Calu3 (cell line): Measurements from ENCODE around the gene MRPL20. TPM values are rescaled to one million over a fixed set of nuclear protein-coding genes. Genes with fewer than 3 reads are reported as not detected.

Source experiments
- BruUV-seq: library from RNA; stranded (reverse); fragments of 400-500 nt; replicated peaks from 2 replicates; lab custom pipeline; 2021; lab: Mats Ljungman, UMichigan
- CTCF ChIA-PET: fragments of 300-600 bp; sonication (Branson Sonifier 250); formaldehyde crosslinking; loops from one replicate; lab custom pipeline; 2022; ENCODE audit warnings: antibody characterized with exemption; lab: Charles Lee
- DNase-seq: peaks from one replicate; pipeline ENCODE4 v3.0.0; 2022
- H3K27ac Mint-ChIP-seq: one replicate; pipeline ENCODE4 v1.8.0; 2022; ENCODE audit warnings: mixed read lengths; ENCODE audit not compliant: unreplicated experiment
- H3K27me3 Mint-ChIP-seq: one replicate; pipeline ENCODE4 v1.8.0; 2022; ENCODE audit warnings: mixed read lengths; ENCODE audit not compliant: unreplicated experiment
- H3K36me3 Mint-ChIP-seq: one replicate; pipeline ENCODE4 v1.8.0; 2022; ENCODE audit warnings: mild to moderate bottlenecking, moderate library complexity, mixed read lengths; ENCODE audit not compliant: insufficient read depth, unreplicated experiment
- H3K4me1 Mint-ChIP-seq: one replicate; pipeline ENCODE4 v1.8.0; 2022; ENCODE audit warnings: mild to moderate bottlenecking, low read depth, mixed read lengths; ENCODE audit not compliant: unreplicated experiment
- H3K4me3 Mint-ChIP-seq: one replicate; pipeline ENCODE4 v1.8.0; 2022; ENCODE audit warnings: mild to moderate bottlenecking, low read depth, moderate library complexity, mixed read lengths; ENCODE audit not compliant: unreplicated experiment
- H3K9me3 Mint-ChIP-seq: one replicate; pipeline ENCODE4 v1.8.0; 2022; ENCODE audit warnings: low read depth, mixed read lengths; ENCODE audit not compliant: unreplicated experiment
- intact Hi-C: fragments of 100-400 bp; cut with micrococcal nuclease; formaldehyde crosslinking; loops from one replicate; pipeline ENCODE4 v1.10.0; 2022; ENCODE audit not compliant: unreplicated experiment
- total RNA-seq: library from RNA; stranded (reverse); gene quantifications from 2 replicates; pipeline ENCODE4 v1.2.3, GENCODE V29; 2022
- TF ChIP-seq, protein P1 (sequence below): fragments of 200-600 bp; IDR thresholded peaks from one replicate; pipeline ENCODE4 v1.8.0; 2022; ENCODE audit warnings: antibody characterized with exemption; ENCODE audit not compliant: unreplicated experiment

MRPL20 gene
- total RNA-seq, 1 experiment from 2014 or later = 81.2 TPM

DNA sequence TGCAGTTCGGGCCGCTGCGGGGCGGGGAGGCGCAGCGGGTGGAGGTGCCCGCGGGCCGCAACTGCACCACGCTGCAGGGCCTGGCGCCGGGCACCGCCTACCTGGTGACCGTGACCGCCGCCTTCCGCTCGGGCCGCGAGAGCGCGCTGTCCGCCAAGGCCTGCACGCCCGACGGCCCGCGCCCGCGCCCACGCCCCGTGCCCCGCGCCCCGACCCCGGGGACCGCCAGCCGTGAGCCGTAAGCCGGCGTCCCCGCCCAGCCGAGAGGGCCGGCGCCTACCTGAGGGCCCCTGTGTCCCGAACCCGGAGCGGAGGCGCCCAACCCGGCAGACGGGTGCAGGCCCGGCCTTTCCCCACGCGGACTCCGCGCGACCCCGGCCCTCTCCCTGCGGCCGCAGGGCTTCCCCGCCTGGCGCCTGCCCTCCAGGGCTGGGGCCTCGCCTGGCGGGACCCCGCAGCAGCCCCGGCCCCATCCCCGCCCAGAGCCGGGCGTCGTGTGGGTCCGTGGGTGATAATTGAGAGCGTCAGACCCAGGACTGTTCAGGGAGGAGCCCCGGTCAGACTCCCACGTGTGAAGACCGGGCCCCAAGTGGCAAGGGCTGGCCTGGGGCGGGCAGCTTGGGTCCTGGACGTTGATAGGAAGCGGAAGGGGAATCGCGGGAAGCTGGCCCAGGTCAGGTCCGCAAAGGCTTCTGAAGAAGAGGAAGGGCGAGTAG is 32.6 kb upstream of the MRPL20 start:
- TF ChIP-seq, protein P1, sequence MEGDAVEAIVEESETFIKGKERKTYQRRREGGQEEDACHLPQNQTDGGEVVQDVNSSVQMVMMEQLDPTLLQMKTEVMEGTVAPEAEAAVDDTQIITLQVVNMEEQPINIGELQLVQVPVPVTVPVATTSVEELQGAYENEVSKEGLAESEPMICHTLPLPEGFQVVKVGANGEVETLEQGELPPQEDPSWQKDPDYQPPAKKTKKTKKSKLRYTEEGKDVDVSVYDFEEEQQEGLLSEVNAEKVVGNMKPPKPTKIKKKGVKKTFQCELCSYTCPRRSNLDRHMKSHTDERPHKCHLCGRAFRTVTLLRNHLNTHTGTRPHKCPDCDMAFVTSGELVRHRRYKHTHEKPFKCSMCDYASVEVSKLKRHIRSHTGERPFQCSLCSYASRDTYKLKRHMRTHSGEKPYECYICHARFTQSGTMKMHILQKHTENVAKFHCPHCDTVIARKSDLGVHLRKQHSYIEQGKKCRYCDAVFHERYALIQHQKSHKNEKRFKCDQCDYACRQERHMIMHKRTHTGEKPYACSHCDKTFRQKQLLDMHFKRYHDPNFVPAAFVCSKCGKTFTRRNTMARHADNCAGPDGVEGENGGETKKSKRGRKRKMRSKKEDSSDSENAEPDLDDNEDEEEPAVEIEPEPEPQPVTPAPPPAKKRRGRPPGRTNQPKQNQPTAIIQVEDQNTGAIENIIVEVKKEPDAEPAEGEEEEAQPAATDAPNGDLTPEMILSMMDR = no peak
- Mint-ChIP-seq H3K36me3 (peaks cover 59% of the 10 kb centered on the region), H3K4me3 (no peak overlapping the region), H3K27ac (no peak overlapping the region), H3K4me1 (no peaks in the 10 kb centered on the region), H3K27me3 (no peaks in the 10 kb centered on the region), H3K9me3 (no peaks in the 10 kb centered on the region)
- DNase-seq = no peak
- no TSS peak for BruUV-seq
- CTCF ChIA-PET = no interaction called here
- intact Hi-C loops = no loop called here

DNA sequence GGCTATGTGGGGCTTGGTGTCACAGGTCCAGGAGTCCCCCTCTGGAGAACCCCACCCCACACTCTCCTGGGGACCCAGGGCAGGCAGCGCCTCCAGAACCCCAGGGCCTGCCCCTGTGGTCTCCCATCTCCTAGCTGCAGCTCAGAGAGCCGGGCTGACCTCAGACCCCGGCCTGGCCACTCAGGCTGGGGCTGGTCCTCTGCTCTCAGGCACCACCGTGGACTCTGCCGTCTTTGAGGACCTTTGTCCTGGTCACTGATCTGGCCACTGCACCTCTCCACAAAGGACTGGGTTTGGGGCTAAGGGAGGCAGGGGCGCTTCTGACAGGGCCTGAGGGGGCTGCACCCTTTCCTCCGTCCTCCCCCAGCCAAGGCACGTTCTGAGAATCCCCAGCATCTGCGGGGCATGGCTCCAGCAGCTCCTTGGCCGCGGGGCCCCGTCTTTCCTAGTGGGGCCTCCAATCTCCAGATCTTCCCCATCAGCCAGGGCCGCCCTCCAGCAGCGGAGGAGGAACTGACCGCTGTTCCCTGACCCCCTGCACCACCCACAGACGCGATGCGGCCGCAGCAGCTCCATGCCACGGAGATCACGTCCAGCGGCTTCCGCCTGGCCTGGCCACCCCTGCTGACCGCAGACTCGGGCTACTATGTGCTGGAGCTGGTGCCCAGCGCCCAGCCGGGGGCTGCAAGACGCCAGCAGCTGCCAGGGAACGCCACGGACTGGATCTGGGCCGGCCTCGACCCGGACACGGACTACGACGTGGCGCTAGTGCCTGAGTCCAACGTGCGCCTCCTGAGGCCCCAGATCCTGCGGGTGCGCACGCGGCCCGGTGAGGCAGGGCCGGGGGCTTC is 31.7 kb upstream of the MRPL20 start:
- H3K36me3 Mint-ChIP-seq = peaks cover 58% of the 10 kb centered on the region
- no peaks in the 10 kb centered on the region for H3K27me3 Mint-ChIP-seq
- DNase-seq = no peak
- TF ChIP-seq, protein P1 = no peak
- intact Hi-C loops = no loop called here
- no TSS peak for BruUV-seq
- CTCF ChIA-PET = interaction anchor here (1.3 kb wide), 1 partner anchor 40 kb away, joined by 3 read pairs; the partner anchor contains the start of gene CCNL2
- H3K4me3 Mint-ChIP-seq = peak overlapping the region; percentile 77
- H3K27ac Mint-ChIP-seq = no peak overlapping the region
- no peaks in the 10 kb centered on the region for H3K9me3 Mint-ChIP-seq
- H3K4me1 Mint-ChIP-seq = no peaks in the 10 kb centered on the region

DNA sequence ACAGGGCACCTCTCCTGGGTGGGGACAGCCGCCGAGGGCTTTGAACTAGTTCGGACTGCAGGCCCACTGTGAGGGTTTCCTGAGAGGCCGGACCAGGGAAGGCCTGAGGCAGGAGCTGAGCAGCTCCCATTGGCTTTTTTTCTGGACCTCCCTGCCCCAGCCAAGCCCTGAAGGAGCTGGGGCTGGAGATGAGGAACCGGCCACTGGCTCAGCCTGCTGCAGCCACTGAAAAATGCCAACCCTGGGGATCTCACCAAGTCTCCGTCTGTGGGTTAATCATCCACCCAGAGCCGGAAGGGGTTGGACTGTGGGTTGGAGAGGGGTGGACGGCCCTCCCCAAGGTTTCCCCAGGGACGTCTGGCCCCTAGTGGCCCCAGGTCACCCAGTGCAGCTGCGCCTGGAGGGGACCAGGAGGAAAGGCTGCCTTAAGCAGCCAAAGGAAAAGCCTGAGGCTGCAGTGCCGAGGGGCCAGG is 30.8 kb upstream of the MRPL20 start:
- intact Hi-C loops = no loop called here
- no peak overlapping the region for H3K27ac Mint-ChIP-seq
- H3K4me1 Mint-ChIP-seq = no peaks in the 10 kb centered on the region
- CTCF ChIA-PET = interaction anchor here (1.3 kb wide), 1 partner anchor 39 kb away, joined by 3 read pairs; the partner anchor contains the start of gene CCNL2
- peak overlapping the region; percentile 77 for H3K4me3 Mint-ChIP-seq
- peak; percentile 83 for DNase-seq
- no peaks in the 10 kb centered on the region for H3K27me3 Mint-ChIP-seq
- peaks cover 61% of the 10 kb centered on the region for H3K36me3 Mint-ChIP-seq
- TF ChIP-seq, protein P1 = no peak
- no peaks in the 10 kb centered on the region for H3K9me3 Mint-ChIP-seq
- BruUV-seq = no TSS peak

DNA sequence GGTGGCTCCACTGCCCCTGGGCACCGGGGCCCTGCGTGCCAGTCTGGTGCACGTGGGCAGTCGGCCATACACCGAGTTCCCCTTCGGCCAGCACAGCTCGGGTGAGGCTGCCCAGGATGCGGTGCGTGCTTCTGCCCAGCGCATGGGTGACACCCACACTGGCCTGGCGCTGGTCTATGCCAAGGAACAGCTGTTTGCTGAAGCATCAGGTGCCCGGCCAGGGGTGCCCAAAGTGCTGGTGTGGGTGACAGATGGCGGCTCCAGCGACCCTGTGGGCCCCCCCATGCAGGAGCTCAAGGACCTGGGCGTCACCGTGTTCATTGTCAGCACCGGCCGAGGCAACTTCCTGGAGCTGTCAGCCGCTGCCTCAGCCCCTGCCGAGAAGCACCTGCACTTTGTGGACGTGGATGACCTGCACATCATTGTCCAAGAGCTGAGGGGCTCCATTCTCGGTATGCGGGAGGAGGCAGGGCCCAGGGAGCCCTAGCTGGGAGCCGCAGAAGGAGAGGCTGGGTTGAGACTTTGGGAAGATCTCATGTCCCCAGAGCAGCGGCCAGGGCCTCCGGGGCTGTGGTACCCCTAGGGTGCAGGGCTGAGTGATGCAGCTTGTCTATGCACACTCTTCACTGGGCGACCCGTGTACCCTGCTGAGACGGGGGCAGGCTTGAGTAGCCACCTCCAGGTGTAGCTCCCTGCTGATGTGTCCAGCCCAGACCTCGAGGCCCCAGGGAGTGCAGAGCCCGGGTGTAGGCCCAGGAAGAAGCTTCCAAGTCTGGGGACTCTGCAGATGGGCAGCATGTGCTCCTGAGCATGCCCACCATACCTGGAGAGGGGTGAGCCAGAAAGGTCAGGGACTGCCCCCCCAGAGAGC is 30.2 kb upstream of the MRPL20 start:
- H3K27me3 Mint-ChIP-seq = no peaks in the 10 kb centered on the region
- H3K36me3 Mint-ChIP-seq = peaks cover 61% of the 10 kb centered on the region
- H3K4me1 Mint-ChIP-seq = no peaks in the 10 kb centered on the region
- no peaks in the 10 kb centered on the region for H3K9me3 Mint-ChIP-seq
- no peak for DNase-seq
- CTCF ChIA-PET = interaction anchor here (0.5 to 1.3 kb wide), 3 partner anchors 8 to 38 kb away, joined by 3 to 4 read pairs (median 4); partner anchors contain the start of gene CCNL2
- no TSS peak for BruUV-seq
- TF ChIP-seq, protein P1 = no peak
- H3K27ac Mint-ChIP-seq = no peak overlapping the region
- H3K4me3 Mint-ChIP-seq = peak overlapping the region; percentile 77
- intact Hi-C loops = no loop called here
